Stimulated activated CD4-positive, alpha-beta T cell treated with anti-CD3 and anti-CD28 coated beads, Interleukin-1b, Interleukin-23, amount 100 ng/mL, for 4 hours (primary cell): ENCODE data around the gene CCND1.

Experiments
- DNase-seq, 2 donors: peaks; one replicate each; pipeline ENCODE4 v3.0.0-alpha.2; 2020; ENCODE audit warnings: low read depth in 2 of 2

CCND1 gene

DNA sequence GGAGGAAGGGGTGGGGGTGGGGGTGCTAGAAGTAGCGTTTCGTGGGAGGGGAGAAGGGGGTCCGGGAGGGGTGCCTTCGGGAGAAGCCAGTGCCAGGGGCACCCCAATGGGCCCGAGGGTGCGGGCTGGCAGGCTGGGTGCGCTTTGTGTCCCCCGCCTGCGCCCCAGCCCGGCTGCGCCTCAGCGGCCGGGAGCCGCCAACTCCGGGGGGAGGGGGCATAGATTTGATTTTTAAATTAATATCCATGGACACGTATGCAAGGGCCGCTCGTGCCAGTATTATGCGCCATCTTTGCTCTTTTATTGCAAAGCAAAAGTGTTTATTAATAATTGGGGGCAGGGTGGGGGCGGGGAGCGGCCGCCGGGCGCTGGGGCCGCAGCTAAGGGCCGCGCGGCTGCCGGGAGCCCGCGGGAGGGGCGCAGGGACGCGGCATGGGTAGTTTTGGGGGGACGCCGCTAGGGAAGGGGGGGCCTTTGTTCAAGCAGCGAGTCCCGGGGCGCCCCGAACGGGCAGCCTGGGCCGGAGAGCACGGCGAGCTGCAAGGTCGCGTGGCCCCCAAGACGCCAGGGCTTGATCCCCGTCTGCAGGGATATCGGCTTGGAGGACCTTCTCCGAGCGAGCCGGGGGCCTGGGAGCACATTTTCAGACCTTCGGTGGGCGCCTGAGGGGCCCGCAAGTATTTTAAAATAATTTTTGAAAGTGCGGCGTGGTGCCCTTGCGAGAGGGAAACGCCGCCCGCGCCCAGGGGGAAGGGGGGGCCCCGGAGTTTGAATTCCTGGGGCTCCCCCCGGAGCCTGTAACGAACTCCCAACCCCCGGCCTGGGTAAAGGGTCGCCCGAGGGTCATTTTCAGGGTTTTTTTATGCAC, 959 bp downstream of the CCND1 start:
- DNase-seq: peak in 1 of 2 donors; percentile 28

- DNase-seq: peak; percentile 58 to 65
Observed at GRCh38 chr11:69642549-69642912, 1.6 kb downstream of the CCND1 start.

GRCh38 chr11:69642913-69643632, 2.1 kb downstream of the CCND1 start:
- peak; percentile 72 to 80 for DNase-seq

DNA sequence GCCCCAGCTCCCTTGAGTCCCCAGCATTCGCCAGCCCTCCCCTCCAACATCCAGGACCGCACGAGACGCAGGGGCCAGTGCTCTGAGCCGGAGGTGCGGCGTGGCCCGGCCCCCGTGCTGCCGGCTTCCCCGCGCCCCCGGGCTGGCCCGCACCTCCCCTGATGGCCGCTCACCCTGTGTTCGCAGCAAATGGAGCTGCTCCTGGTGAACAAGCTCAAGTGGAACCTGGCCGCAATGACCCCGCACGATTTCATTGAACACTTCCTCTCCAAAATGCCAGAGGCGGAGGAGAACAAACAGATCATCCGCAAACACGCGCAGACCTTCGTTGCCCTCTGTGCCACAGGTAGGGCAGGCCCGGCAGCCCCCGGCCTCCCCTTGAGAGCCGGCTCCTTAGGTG, 2.7 kb downstream of the CCND1 start:
- DNase-seq: no peak

DNA sequence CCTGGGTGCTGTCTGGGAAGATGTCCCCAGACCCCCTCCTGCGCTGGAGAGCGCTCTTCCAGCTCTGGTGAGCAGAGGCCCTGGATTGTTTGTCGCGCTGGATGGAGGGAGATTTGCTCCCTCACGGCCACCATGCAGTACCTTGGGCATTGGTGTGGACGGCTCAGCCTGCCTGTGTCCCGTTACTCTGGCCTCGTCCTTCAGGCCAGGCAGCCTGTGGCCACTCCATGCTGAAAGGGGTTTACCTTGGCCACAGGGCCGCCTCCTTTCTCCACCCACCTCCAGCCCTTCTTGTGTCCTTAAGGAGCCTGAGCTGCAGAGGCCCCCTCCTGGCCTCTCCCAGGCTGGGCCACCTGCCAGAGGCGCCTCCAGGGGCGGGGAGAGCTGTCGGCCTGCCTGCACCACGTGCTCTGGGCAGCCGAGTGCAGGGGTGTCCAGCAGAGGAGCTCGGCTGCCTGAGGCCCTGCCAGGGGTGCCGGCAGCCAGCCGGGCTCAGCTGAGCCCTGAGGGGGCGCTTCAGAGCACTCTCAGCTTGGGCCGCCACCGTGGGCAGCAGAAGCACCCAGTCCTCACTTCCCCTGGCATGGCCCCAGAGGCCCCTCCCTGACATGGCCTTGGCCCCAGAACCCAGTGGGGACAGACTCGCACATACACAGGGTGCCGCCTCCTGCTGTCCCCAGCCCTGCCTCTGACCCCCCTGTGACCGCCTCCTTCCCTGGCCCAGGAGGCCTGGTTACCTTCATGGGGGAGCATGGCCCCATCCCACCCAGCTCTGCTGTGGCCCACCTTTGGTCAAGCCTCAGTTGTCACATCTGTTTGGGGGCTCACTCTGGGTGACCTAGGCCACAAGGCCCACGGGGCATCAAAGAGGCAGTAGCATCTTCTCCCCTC, 3.4 kb downstream of the CCND1 start:
- no peak for DNase-seq

DNA sequence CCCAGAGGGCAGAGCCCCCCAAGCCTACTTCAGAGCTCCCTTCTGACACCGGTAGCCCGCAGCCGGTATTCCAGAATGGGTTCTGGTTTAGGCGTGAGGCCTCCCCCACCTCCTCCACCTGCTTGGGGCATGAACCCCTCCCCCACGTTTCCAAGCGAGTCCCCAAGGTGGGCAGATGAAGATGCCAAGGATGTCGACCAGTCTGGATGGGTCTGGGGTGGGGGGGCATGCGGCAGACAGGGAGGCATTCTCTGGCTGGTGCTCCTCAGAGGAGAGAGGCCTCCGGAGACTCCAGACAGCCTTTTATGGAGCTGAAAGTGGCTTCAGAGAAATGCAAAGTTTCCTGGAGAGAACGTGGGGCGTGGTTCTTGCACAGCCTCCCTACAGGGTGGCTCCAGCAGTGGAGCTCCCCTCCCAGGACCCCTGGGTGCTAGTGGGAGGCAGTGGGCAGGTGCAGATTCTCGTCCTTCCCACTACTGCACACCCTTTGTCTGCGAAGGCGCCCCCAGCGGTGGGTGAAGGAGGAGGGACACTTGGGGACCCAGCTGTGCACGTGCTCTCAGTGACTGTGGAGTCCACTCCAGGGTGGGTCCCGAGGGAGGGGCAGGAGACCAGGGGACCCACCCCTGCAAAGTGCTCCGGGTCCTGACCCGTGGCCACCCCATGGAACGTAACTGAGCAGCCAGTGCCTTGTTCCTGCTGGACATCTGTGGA, 4.2 kb downstream of the CCND1 start:
- DNase-seq: no peak

- DNase-seq: no peak
Observed at GRCh38 chr11:69645801-69646492, 5.0 kb downstream of the CCND1 start.

DNA sequence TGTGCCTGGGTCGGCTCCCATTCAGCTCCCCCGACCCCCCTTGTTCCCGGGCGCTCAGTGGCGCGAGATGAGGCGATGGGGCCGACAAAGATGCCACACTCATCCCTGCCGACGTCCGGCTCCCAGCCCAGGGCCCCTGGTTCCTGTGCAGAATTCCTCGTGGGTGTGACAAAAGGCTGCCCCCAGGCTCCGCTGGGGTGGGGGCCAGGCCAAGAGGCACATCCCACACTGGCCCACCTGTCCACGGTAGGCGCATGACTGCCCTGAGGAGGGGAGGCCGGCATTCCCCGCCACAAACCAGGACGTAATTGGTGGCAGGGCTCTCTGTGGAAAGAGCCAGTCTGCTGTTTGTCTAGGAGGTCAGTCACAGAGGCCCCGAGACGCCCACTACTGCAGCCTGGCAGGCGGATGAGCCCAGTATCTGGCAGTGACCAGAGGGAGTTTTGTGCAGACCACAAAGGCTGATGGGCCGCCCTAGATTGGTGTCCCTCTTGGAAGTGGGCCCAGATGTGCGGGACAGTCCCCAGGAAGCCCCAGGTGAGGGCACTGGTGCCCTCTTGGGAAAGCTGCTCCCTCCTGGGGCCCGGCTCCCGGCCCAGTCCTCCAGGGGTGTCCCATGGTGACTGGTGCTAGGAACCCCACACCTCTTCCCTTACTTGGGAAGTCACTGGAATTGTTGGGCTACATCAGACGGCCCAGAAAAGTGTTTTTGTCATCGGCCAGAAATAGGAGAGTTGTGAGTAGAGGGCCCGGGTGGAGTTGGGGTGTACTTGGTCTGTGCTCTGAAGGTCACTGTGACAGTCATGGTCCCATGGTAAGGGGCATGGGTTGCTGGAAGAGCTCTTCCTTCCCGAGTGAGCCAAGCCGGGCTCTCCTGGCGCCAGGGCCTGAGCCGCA, 5.8 kb downstream of the CCND1 start:
- DNase-seq: no peak

- DNase-seq: no peak
Observed at GRCh38 chr11:69647390-69647748, 6.4 kb downstream of the CCND1 start.

DNA sequence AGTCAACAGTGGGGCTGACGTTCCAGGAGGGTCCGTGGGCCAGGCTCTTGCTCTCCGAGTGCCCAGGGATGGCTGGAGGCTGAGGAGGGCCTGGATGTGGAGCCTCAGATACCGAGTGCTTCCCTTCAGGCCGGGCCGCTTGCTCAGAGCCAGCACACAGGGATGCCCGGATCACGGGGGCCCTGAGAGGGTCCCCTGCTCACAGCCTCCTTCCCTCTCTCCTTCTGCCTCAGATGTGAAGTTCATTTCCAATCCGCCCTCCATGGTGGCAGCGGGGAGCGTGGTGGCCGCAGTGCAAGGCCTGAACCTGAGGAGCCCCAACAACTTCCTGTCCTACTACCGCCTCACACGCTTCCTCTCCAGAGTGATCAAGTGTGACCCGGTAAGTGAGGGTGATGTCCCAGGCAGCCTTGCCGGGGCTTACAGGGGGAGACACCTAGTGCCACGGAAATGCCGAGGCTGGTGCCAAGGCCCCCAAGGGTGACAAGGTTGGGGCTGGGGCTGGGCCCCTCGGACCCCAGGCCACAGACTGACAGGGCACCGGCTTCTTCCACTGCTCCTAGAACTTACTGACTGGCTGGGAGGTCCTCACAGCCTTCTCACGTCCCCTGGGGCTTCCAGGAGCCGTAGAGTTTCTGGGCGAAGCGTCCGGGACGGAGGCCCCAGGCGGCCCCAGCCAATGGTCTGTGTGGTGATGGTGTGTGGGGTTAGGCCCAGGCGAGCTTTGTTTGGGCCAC, 7.0 kb downstream of the CCND1 start:
- DNase-seq: no peak

- DNase-seq: no peak
Observed at GRCh38 chr11:69648679-69649575, 8.0 kb downstream of the CCND1 start.

DNA sequence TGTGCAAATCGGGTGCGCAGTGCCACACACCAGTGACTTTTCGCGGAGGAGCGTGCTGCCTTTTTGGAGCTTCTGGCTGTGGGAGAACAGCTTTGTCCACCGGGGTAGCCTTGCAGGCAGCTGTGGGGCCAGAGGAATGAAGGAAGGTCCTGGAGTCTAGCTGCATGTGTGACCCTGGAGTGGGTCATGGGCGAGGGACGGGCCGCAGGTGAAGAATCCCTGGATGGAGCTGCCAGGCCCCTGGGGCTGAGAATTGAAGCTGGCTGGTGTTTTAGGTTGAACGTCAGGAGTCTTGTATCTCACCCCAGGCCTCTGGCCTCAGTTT, 8.6 kb downstream of the CCND1 start:
- DNase-seq: no peak

- DNase-seq: no peak
Observed at GRCh38 chr11:69650081-69650831, 9.3 kb downstream of the CCND1 start.

- no peak for DNase-seq
Observed at GRCh38 chr11:69650832-69651344, 9.9 kb downstream of the CCND1 start.

GRCh38 chr11:69651834-69652620, 11.1 kb downstream of the CCND1 start:
- DNase-seq: no peak

- no peak for DNase-seq
Observed at GRCh38 chr11:69652999-69653398, 12.0 kb downstream of the CCND1 start.
